ENCODE data around the gene RAD23B. TPM values are rescaled to one million over a fixed set of nuclear protein-coding genes. Genes with fewer than 3 reads are reported as not detected.
"Not testable (repeated sequence)": the region's sequence is repeated elsewhere in the genome, so short reads cannot be mapped to it uniquely, and the experiment has no call there.

RAD23B gene
- total RNA-seq, 2 donors from 2014 or later = 58.3 to 85.6 TPM

DNA sequence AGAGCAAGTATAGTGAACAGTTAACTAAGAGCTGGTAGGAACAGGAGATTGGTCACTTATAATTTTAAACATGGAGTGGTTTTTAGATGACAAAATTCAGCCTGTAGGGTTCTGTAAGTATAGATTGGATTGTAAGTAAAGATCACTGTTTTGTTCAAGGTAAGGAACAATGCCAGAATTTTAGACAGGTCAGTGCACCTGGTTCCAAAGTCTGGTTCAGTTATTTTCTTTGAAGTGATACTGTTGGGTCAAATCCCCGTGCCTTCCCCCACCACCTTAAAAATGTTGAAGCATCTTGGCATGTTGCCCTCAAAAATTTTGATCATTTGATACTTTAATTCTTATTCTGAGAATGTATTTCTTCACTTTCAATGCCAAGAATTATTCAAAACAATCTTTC lies 12.9 kb downstream of the RAD23B start:
- TF ChIP-seq, protein P1, sequence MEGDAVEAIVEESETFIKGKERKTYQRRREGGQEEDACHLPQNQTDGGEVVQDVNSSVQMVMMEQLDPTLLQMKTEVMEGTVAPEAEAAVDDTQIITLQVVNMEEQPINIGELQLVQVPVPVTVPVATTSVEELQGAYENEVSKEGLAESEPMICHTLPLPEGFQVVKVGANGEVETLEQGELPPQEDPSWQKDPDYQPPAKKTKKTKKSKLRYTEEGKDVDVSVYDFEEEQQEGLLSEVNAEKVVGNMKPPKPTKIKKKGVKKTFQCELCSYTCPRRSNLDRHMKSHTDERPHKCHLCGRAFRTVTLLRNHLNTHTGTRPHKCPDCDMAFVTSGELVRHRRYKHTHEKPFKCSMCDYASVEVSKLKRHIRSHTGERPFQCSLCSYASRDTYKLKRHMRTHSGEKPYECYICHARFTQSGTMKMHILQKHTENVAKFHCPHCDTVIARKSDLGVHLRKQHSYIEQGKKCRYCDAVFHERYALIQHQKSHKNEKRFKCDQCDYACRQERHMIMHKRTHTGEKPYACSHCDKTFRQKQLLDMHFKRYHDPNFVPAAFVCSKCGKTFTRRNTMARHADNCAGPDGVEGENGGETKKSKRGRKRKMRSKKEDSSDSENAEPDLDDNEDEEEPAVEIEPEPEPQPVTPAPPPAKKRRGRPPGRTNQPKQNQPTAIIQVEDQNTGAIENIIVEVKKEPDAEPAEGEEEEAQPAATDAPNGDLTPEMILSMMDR (IDR thresholded peaks at IDR 0.05) = no peak
- no peak overlapping the region for H3K27ac ChIP-seq
- no peak overlapping the region for H3K4me3 ChIP-seq
- no peak for DNase-seq (ENCODE audit: low spot score)
- no peaks in the 10 kb centered on the region for H3K27me3 ChIP-seq
- no peaks in the 10 kb centered on the region for H3K36me3 ChIP-seq
- H3K4me1 ChIP-seq = peaks cover 0 to 49% of the 10 kb centered on the region in 2 donors
- no peaks in the 10 kb centered on the region for H3K9me3 ChIP-seq

DNA sequence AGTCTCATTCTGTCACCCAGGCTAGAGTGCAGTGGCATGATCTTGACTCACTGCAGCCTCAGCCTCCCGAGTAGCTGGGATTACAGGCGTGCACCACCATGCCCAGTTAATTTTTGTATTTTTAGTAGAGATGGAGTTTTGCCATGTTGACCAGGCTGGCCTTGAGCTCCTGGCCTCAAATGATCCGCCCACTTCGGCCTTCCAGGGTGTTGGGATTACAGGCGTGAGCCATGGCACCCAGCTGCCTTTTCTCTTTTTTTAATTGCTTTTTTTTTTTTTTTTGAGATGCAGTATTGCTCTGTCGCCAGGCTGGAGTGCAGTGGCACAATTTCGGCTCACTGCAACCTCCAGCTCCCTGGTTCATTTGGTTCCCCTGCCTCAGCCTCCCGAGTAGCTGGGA lies 13.5 kb downstream of the RAD23B start:
- H3K4me1 ChIP-seq = peaks cover 0 to 45% of the 10 kb centered on the region in 2 donors
- not testable (repeated sequence) for H3K27ac ChIP-seq

DNA sequence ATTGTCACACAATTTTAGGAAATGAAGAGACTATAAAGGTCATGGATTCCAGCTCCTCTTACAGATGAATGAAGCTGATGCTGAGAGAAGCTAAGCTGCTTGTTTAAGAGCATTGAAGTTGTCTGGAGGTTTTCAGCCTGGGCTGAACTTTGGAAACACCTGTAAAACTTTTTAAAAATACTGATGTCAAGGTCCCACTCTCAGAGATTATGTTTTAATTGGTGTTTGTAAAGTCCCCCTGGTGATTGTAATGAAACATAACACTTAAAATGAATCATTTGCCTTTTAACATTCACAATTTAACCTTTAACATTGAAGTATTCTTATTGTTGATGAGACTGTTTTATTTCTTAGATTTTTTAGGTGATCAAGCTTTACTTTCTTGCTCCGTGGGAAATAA lies 16.4 kb downstream of the RAD23B start:
- Histone ChIP-seq H3K4me1 (peaks cover 0 to 26% of the 10 kb centered on the region in 2 donors), H3K4me3 (no peak overlapping the region), H3K27ac (no peak overlapping the region), H3K9me3 (no peaks in the 10 kb centered on the region), H3K27me3 (no peaks in the 10 kb centered on the region), H3K36me3 (peaks cover 4% of the 10 kb centered on the region)
- no peak for DNase-seq (ENCODE audit: low spot score)
- TF ChIP-seq, protein P1 (IDR thresholded peaks at IDR 0.05) = peak in 1 of 2 donors; percentile 16

More for the DNA sequence above, 13.5 kb downstream of the RAD23B start:
- H3K9me3 ChIP-seq; DNase-seq (ENCODE audit: low spot score); H3K4me3 ChIP-seq; H3K27me3 ChIP-seq; H3K36me3 ChIP-seq: not testable (repeated sequence)

DNA sequence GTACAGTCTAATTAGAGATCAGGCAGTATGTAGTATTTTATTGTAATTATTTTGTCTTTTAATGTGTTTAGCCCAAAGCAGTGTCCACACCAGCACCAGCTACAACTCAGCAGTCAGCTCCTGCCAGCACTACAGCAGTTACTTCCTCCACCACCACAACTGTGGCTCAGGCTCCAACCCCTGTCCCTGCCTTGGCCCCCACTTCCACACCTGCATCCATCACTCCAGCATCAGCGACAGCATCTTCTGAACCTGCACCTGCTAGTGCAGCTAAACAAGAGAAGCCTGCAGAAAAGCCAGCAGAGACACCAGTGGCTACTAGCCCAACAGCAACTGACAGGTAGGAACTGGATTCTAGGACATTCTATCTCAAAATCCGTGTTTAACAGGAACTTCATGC lies 23.2 kb downstream of the RAD23B start:
- H3K4me3 ChIP-seq = no peak overlapping the region
- H3K9me3 ChIP-seq = no peaks in the 10 kb centered on the region
- no peaks in the 10 kb centered on the region for H3K27me3 ChIP-seq
- H3K4me1 ChIP-seq = no peaks in the 10 kb centered on the region
- no peak for DNase-seq (ENCODE audit: low spot score)
- TF ChIP-seq, protein P1 (IDR thresholded peaks at IDR 0.05) = no peak
- H3K27ac ChIP-seq = no peak overlapping the region
- H3K36me3 ChIP-seq = peaks cover 40% of the 10 kb centered on the region

DNA sequence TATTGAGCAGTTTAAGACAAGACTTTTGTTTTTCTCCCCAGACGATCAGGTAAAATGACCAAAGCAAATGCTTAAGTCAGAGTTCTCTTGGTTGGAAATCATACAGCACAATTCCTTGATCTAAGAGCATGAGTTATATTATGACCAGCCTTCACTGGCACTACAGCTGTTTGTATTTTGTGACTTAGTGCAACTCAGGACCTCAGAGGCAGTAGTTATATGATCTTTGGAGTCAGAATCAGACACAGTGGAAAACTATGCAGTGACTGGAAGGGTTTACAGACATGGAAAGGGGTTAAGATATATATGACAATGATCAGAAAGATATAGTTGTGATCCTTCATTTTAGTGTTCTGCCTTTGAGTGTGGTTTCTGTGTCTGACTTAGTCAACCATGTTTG lies 24.3 kb downstream of the RAD23B start:
- H3K27ac ChIP-seq = no peak overlapping the region
- DNase-seq (ENCODE audit: low spot score) = no peak
- H3K9me3 ChIP-seq = no peaks in the 10 kb centered on the region
- H3K27me3 ChIP-seq = no peaks in the 10 kb centered on the region
- H3K4me3 ChIP-seq = no peak overlapping the region
- TF ChIP-seq, protein P1 (IDR thresholded peaks at IDR 0.05) = no peak
- peaks cover 41% of the 10 kb centered on the region for H3K36me3 ChIP-seq
- H3K4me1 ChIP-seq = peaks cover 0 to 4% of the 10 kb centered on the region in 2 donors

DNA sequence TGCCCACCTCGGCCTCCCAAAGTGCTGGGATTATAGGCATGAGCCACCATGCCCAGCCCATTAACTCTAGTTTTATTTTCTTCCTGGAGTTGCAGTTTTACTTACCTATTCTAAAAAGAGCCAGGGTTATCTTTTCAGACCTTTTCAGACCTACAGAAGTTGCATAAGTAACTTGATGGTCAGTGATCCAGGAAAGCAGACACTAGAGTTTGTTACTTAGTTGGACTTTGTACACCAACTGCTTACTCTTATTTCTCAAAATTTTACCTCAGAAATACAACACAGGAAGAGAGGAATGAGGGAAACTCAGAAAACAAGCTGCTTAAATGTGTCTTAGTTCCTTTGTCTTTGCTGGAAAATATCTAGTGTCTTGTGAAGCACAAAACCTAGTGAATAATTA lies 25.4 kb downstream of the RAD23B start:
- TF ChIP-seq, protein P1 (IDR thresholded peaks at IDR 0.05) = no peak
- H3K36me3 ChIP-seq = peaks cover 43% of the 10 kb centered on the region

More for the DNA sequence above, 25.4 kb downstream of the RAD23B start:
- Histone ChIP-seq H3K27ac (no peak overlapping the region), H3K9me3 (no peaks in the 10 kb centered on the region), H3K27me3 (no peaks in the 10 kb centered on the region), H3K4me3 (no peak overlapping the region), H3K4me1 (peaks cover 0 to 9% of the 10 kb centered on the region in 2 donors)
- DNase-seq (ENCODE audit: low spot score) = no peak

All from right atrium auricular region (tissue), 2 donors.